CD14-positive monocyte (primary cell): ENCODE measurements around the gene NDE1. TPM values are rescaled to one million over a fixed set of nuclear protein-coding genes. Genes with fewer than 3 reads are reported as not detected.

ENCODE experiments used
- DNase-seq, 3 donors: peaks; one replicate each; pipeline ENCODE4 v3.0.0-alpha.2; 2011 to 2022
- H2AFZ ChIP-seq: 2 replicates; pipeline ENCODE4 v1.6.0; 2012; ENCODE audit warnings: mild to moderate bottlenecking, low read depth, low read length, inconsistent platforms; ENCODE audit not compliant: insufficient read depth, poor library complexity, severe bottlenecking
- H3K27ac ChIP-seq, 2 donors: 1 replicate in 1 of 2; 2 replicates in 1 of 2; pipeline ENCODE4 v1.5.1; 2012 to 2013; ENCODE audit warnings: low read length in 2 of 2, control low read depth in 1 of 2, inconsistent platforms in 1 of 2, low read depth in 1 of 2, mild to moderate bottlenecking in 1 of 2
- H3K27me3 ChIP-seq, 2 donors: one replicate each; pipeline versions ENCODE4 v1.6.0 to v1.6.1; 2011 to 2013; ENCODE audit warnings: low read length in 2 of 2; ENCODE audit not compliant: control insufficient read depth in 2 of 2, insufficient read depth in 2 of 2
- H3K36me3 ChIP-seq, 2 donors: replicated peaks in 1 of 2; 1 replicate in 1 of 2; 2 replicates in 1 of 2; pipeline versions ENCODE4 v1.5.1 to v1.6.1; 2012 to 2013; ENCODE audit warnings: low read length in 2 of 2, control low read depth in 1 of 2, inconsistent platforms in 1 of 2, mild to moderate bottlenecking in 1 of 2; ENCODE audit not compliant: insufficient read depth in 2 of 2, control insufficient read depth in 1 of 2
- H3K4me1 ChIP-seq, 2 donors: 1 replicate in 1 of 2; 2 replicates in 1 of 2; pipeline versions ENCODE4 v1.5.1 to v1.6.1; 2012 to 2013; ENCODE audit warnings: low read length in 2 of 2, control low read depth in 1 of 2, inconsistent platforms in 1 of 2, mild to moderate bottlenecking in 1 of 2, moderate library complexity in 1 of 2; ENCODE audit not compliant: insufficient read depth in 2 of 2, control insufficient read depth in 1 of 2
- H3K4me2 ChIP-seq: replicated peaks from 2 replicates; pipeline ENCODE3; 2012; ENCODE audit warnings: low read length, moderate library complexity, mild to moderate bottlenecking; ENCODE audit not compliant: poor library complexity, severe bottlenecking; ENCODE audit errors: extremely low read depth
- H3K4me3 ChIP-seq, 3 experiments: fragments of 200-600 bp in 1 of 3; sonication (generic) in 1 of 3; replicated peaks in 1 of 3; 1 replicate in 2 of 3; 2 replicates in 1 of 3; pipeline ENCODE4 v1.5.1; 2011 to 2013; ENCODE audit warnings: low read length in 3 of 3, mild to moderate bottlenecking in 3 of 3, control low read depth in 2 of 3, low read depth in 2 of 3, inconsistent platforms in 1 of 3, moderate library complexity in 1 of 3
- H3K79me2 ChIP-seq: 2 replicates; pipeline ENCODE4 v1.6.0; 2012; ENCODE audit warnings: mild to moderate bottlenecking, control low read depth, inconsistent platforms, low read length, moderate library complexity; ENCODE audit not compliant: insufficient read depth
- H3K9ac ChIP-seq: 2 replicates; pipeline ENCODE4 v1.6.0; 2017; ENCODE audit warnings: low read length, mild to moderate bottlenecking; ENCODE audit not compliant: insufficient read depth, poor library complexity, severe bottlenecking
- H3K9me3 ChIP-seq, 2 donors: replicated peaks in 1 of 2; 1 replicate in 1 of 2; 2 replicates in 1 of 2; pipeline versions ENCODE4 v1.5.1 to v1.6.1; 2012 to 2013; ENCODE audit warnings: low read length in 2 of 2, control low read depth in 1 of 2; ENCODE audit not compliant: control insufficient read depth in 1 of 2, insufficient read depth in 1 of 2
- H4K20me1 ChIP-seq: 2 replicates; pipeline ENCODE4 v1.6.0; 2012; ENCODE audit warnings: mild to moderate bottlenecking, low read length, control low read depth, moderate library complexity; ENCODE audit not compliant: insufficient read depth
- H3K27ac Mint-ChIP-seq, 7 donors: one replicate each; pipeline ENCODE4 v1.8.0; 2020; ENCODE audit warnings: mild to moderate bottlenecking in 7 of 7, mixed read lengths in 7 of 7, moderate library complexity in 6 of 7, inconsistent platforms in 2 of 7
- H3K27me3 Mint-ChIP-seq, 3 donors: one replicate each; pipeline ENCODE4 v1.8.0; 2021 to 2022; ENCODE audit warnings: low read depth in 3 of 3, mild to moderate bottlenecking in 3 of 3, mixed read lengths in 3 of 3, moderate library complexity in 3 of 3, inconsistent platforms in 1 of 3
- H3K36me3 Mint-ChIP-seq, 2 donors: one replicate each; pipeline ENCODE4 v1.8.0; 2020; ENCODE audit warnings: mixed read lengths in 2 of 2, inconsistent platforms in 1 of 2, mild to moderate bottlenecking in 1 of 2
- H3K4me1 Mint-ChIP-seq: one replicate; pipeline ENCODE4 v1.8.0; 2020; ENCODE audit warnings: mild to moderate bottlenecking, mixed read lengths
- H3K4me3 Mint-ChIP-seq, 2 donors: one replicate each; pipeline ENCODE4 v1.8.0; 2020; ENCODE audit warnings: mild to moderate bottlenecking in 2 of 2, mixed read lengths in 2 of 2, moderate library complexity in 1 of 2
- H3K9me3 Mint-ChIP-seq, 7 donors: one replicate each; pipeline ENCODE4 v1.8.0; 2020 to 2022; ENCODE audit warnings: mixed read lengths in 7 of 7, mild to moderate bottlenecking in 6 of 7, moderate library complexity in 6 of 7, inconsistent platforms in 2 of 7
- WGBS: methylation state at CpG from one replicate; pipeline ENCODE4 v1.1.5; 2013; ENCODE audit warnings: missing lambda C conversion rate; ENCODE audit not compliant: insufficient coverage; 5-methylcytosine and 5-hydroxymethylcytosine counted together
- intact Hi-C, 2 donors: fragments of 100-400 bp; cut with micrococcal nuclease; formaldehyde crosslinking; loops; one replicate each; pipeline versions ENCODE4 v1.15.0 to v1.15.1; 2023
- polyA plus RNA-seq, 3 donors: library from polyadenylated mRNA; depleted of rRNA in 1 of 3; unstranded in 2 of 3; stranded (reverse) in 1 of 3; fragments of 300-500 nt in 2 of 3; fragments of >200 nt in 1 of 3; fragmentation: Illumina TruSeq in 2 of 3; gene quantifications; 1 replicate in 2 of 3; 2 replicates in 1 of 3; pipeline ENCODE4 v1.2.3, GENCODE V29; 2012 to 2021
- TF ChIP-seq, protein P1 (sequence below): fragments of 200-600 bp; IDR thresholded peaks from one replicate; pipeline ENCODE4 v1.8.0; 2022; ENCODE audit warnings: antibody characterized with exemption, mild to moderate bottlenecking

The NDE1 gene
- polyA plus RNA-seq, 3 donors, result 26.0 to 47.8 (median 28.0) TPM

DNA sequence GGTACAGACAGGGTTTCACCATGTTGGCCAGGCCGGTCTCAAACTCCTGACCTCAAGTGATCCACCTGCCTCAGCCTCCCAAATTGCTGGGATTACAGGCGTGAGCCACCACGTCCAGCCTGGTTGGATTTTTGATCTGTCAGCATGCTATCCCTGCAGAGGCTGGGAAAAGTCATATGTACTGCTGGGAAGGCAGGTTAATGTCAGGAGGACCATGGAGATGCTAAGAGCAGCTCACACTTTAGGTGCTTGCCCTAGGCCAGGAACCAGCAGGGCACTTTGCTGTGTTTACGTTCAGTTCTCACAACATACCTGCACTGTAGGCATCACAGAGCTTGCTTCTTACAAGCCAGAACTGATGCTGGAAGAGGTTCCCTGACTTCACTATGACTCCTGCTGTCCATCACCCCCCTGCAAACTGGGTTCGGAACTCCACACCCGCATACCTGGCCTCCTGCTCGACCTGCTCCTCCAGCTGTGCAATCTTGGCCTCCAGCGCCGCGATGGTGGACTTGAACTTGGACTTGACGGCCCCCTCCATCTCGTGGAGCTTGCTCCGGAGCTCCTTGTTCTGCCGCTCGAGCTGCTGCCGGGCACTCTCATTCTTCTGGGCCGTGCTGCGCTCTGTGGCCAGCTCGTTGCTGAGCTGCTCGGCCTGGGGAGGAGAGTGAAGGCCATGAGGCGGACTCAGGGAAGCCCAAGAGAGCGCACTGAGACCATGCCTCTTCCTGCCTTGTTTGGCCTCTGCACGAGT is 66.8 kb downstream of the NDE1 start:
- peaks cover 66 to 82% of the 10 kb centered on the region in 2 donors for H3K36me3 Mint-ChIP-seq
- Histone ChIP-seq H3K9ac (no peak overlapping the region), H3K27me3 (no peaks in the 10 kb centered on the region), H3K27ac (no peak overlapping the region), H3K4me1 (no peaks in the 10 kb centered on the region), H4K20me1 (peaks cover 31% of the 10 kb centered on the region), H3K36me3 (peaks cover 39 to 83% of the 10 kb centered on the region in 2 donors), H3K4me3 (no peak overlapping the region), H3K4me2 (no peak overlapping the region), H3K79me2 (no peaks in the 10 kb centered on the region), H3K9me3 (no peaks in the 10 kb centered on the region), H2AFZ (no peak overlapping the region)
- 97% methylated on average over 20 of the region's 23 CpGs for WGBS
- H3K27me3 Mint-ChIP-seq, result peaks cover 0 to 2% (median 0%) of the 10 kb centered on the region in 3 donors
- TF ChIP-seq, protein P1, sequence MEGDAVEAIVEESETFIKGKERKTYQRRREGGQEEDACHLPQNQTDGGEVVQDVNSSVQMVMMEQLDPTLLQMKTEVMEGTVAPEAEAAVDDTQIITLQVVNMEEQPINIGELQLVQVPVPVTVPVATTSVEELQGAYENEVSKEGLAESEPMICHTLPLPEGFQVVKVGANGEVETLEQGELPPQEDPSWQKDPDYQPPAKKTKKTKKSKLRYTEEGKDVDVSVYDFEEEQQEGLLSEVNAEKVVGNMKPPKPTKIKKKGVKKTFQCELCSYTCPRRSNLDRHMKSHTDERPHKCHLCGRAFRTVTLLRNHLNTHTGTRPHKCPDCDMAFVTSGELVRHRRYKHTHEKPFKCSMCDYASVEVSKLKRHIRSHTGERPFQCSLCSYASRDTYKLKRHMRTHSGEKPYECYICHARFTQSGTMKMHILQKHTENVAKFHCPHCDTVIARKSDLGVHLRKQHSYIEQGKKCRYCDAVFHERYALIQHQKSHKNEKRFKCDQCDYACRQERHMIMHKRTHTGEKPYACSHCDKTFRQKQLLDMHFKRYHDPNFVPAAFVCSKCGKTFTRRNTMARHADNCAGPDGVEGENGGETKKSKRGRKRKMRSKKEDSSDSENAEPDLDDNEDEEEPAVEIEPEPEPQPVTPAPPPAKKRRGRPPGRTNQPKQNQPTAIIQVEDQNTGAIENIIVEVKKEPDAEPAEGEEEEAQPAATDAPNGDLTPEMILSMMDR, result no peak
- DNase-seq, result no peak
- intact Hi-C loops, result no loop called here
- peaks cover 0 to 5% (median 0%) of the 10 kb centered on the region in 7 donors for H3K9me3 Mint-ChIP-seq
- H3K4me1 Mint-ChIP-seq, result no peaks in the 10 kb centered on the region
- H3K27ac Mint-ChIP-seq, result peak overlapping the region in 2 of 7 donors; percentile 31 to 41
- H3K4me3 Mint-ChIP-seq, result no peak overlapping the region

DNA sequence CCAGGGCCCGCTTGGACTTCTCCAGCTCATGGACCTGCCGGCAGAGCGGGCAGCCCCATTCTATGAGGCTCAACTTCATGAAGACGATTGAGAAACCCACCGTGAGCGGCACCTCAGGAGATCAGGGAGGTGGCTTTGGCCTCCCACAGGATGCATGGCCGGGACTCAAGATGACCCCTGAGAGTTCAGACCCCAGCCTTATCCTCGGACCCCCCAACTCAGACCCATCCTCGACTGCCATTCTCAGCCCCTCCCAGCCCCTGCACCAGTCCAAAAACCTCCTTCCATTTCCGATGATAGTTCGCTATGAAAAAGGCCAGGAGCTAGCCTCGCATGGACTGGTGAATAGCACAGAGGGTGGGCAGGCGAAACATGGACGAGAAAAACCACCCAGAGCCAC is 71.0 kb downstream of the NDE1 start:
- Mint-ChIP-seq H3K4me3 (no peak overlapping the region), H3K9me3 (no peaks in the 10 kb centered on the region), H3K36me3 (peaks cover 73 to 81% of the 10 kb centered on the region in 2 donors), H3K27me3 (peaks cover 0 to 3% (median 2%) of the 10 kb centered on the region in 3 donors), H3K4me1 (no peaks in the 10 kb centered on the region), H3K27ac (no peak overlapping the region)
- no peak overlapping the region for H3K4me2 ChIP-seq
- no peaks in the 10 kb centered on the region for H4K20me1 ChIP-seq
- no peaks in the 10 kb centered on the region for H3K27me3 ChIP-seq
- intact Hi-C loops, result no loop called here
- no peak overlapping the region for H3K9ac ChIP-seq
- no peaks in the 10 kb centered on the region for H3K79me2 ChIP-seq
- H2AFZ ChIP-seq, result no peak overlapping the region
- TF ChIP-seq, protein P1, result no peak
- H3K4me1 ChIP-seq, result no peaks in the 10 kb centered on the region
- no peak for DNase-seq
- H3K36me3 ChIP-seq, result peaks cover 69 to 96% of the 10 kb centered on the region in 2 donors
- no peaks in the 10 kb centered on the region for H3K9me3 ChIP-seq
- WGBS, result 100% methylated on average over 13 of the region's 14 CpGs
- H3K4me3 ChIP-seq, result no peak overlapping the region
- no peak overlapping the region for H3K27ac ChIP-seq
